K562 (cell line): Measurements from ENCODE around the gene RMND5B. TPM values are rescaled to one million over a fixed set of nuclear protein-coding genes. Genes with fewer than 3 reads are reported as not detected.

Source experiments
- ATAC-seq: fragments of 200-7000 bp; cut with Tn5 transposase; 3 replicates; pipeline ENCODE4 v1.9.1; 2020; ENCODE audit warnings: moderate library complexity
- BruUV-seq: library from RNA; stranded (reverse); fragments of 400-500 nt; replicated peaks from 2 replicates; lab custom pipeline; 2021; lab: Mats Ljungman, UMichigan
- CTCF ChIA-PET: fragments of 300-600 bp; formaldehyde crosslinking; extraction: SDS; loops from one replicate; lab custom pipeline; 2021; ENCODE audit warnings: low intra/inter-chr PET ratio; lab: Yijun Ruan, JAX
- POLR2A ChIA-PET: fragments of 300-600, 350-650 bp; sonication (Branson Sonifier 250); formaldehyde crosslinking; extraction: SDS; loops from one replicate; lab custom pipeline; 2021; ENCODE audit warnings: antibody characterized with exemption, inconsistent platforms; lab: Yijun Ruan, JAX
- DNase-seq, 4 experiments: peaks; one replicate each; pipeline versions ENCODE4 v3.0.0 to v3.0.0-alpha.2; 2011 to 2018; ENCODE audit warnings: low spot score in 3 of 4, mixed read lengths in 3 of 4; ENCODE audit errors: extremely low read depth in 1 of 4
- FAIRE-seq: peaks from 2 replicates; lab custom pipeline; 2011; peaks lifted over from hg19 to GRCh38; lab: Jason Lieb, UNC
- H2AFZ ChIP-seq: 2 replicates; pipeline ENCODE4 v1.6.0; 2011; ENCODE audit warnings: low read depth, low read length, control low read depth, inconsistent platforms
- H3K27ac ChIP-seq: fragments of 200-600 bp; 3 replicates; pipeline ENCODE4 v1.8.0; 2011; ENCODE audit warnings: low read depth, mild to moderate bottlenecking, control low read depth, inconsistent platforms, low read length, moderate library complexity, mixed read lengths; ENCODE audit errors: extremely low read depth
- H3K27me3 ChIP-seq, 2 experiments: fragments of 300-600 bp in 1 of 2; 2 replicates in 1 of 2; 3 replicates in 1 of 2; pipeline versions ENCODE4 v1.6.0 to v1.8.0; 2011; ENCODE audit warnings: inconsistent platforms in 2 of 2, low read length in 2 of 2, mild to moderate bottlenecking in 1 of 2, mixed read lengths in 1 of 2, moderate library complexity in 1 of 2; ENCODE audit not compliant: control insufficient read depth in 2 of 2, insufficient read depth in 2 of 2
- H3K36me3 ChIP-seq: fragments of 300-600 bp; 3 replicates; pipeline ENCODE4 v1.8.0; 2011; ENCODE audit warnings: mild to moderate bottlenecking, low read length, inconsistent platforms; ENCODE audit not compliant: control insufficient read depth, insufficient read depth
- H3K4me1 ChIP-seq, 2 experiments: fragments of 200-600 bp in 1 of 2; replicated peaks in 1 of 2; 2 replicates in 1 of 2; 3 replicates in 1 of 2; pipeline versions ENCODE4 v1.5.1 to v1.8.0; 2011; ENCODE audit warnings: inconsistent platforms in 2 of 2, low read length in 2 of 2, mild to moderate bottlenecking in 1 of 2, mixed read lengths in 1 of 2, moderate library complexity in 1 of 2; ENCODE audit not compliant: control insufficient read depth in 2 of 2, insufficient read depth in 2 of 2
- H3K4me2 ChIP-seq: 2 replicates; pipeline ENCODE4 v1.6.1; 2011; ENCODE audit warnings: low read length, control low read depth, inconsistent platforms, mixed read lengths; ENCODE audit not compliant: insufficient read depth
- H3K4me3 ChIP-seq: fragments of 200-600 bp; sonication (generic), shearing (Covaris generic); 2 replicates; pipeline ENCODE4 v1.5.1; 2016; ENCODE audit warnings: control low read depth, inconsistent platforms
- H3K79me2 ChIP-seq: fragments of 200-600 bp; 3 replicates; pipeline ENCODE4 v1.8.0; 2011; ENCODE audit warnings: low read length, inconsistent platforms; ENCODE audit not compliant: control insufficient read depth, insufficient read depth
- H3K9ac ChIP-seq, 2 experiments: 2 replicates each; pipeline versions ENCODE4 v1.6.0 to v1.6.1; 2011; ENCODE audit warnings: low read depth in 2 of 2, low read length in 2 of 2, control low read depth in 1 of 2, inconsistent platforms in 1 of 2, mild to moderate bottlenecking in 1 of 2, mixed read lengths in 1 of 2; ENCODE audit not compliant: insufficient read depth in 1 of 2
- H3K9me1 ChIP-seq: one replicate; pipeline ENCODE4 v1.6.0; 2011; ENCODE audit warnings: inconsistent platforms, mild to moderate bottlenecking, low read length, moderate library complexity; ENCODE audit not compliant: control insufficient read depth, insufficient read depth
- H3K9me3 ChIP-seq: replicated peaks from 2 replicates; pipeline ENCODE4 v1.5.1; 2011; ENCODE audit warnings: low read depth, low read length, inconsistent platforms; ENCODE audit not compliant: control insufficient read depth, insufficient read depth
- H4K20me1 ChIP-seq: replicated peaks from 2 replicates; pipeline ENCODE4 v1.6.1; 2011; ENCODE audit warnings: low read length, inconsistent platforms, mixed read lengths; ENCODE audit not compliant: control insufficient read depth, insufficient read depth
- CBX1 ChIP-seq: sonication (generic); IDR thresholded peaks from 2 replicates; pipeline ENCODE4 v1.6.1; 2016; ENCODE audit warnings: antibody characterized with exemption, low read depth, mild to moderate bottlenecking
- EP300 ChIP-seq: IDR thresholded peaks from 2 replicates; pipeline ENCODE4 v1.6.1; 2012; ENCODE audit warnings: low read length, improper control_type of control experiment
- FOXJ2 ChIP-seq: fragments of 200-800 bp; sonication (Bioruptor generic); IDR thresholded peaks from 2 replicates; pipeline ENCODE4 v1.6.1; 2016; ENCODE audit warnings: missing genetic modification characterization, missing compliant biosample characterization
- KLF13 ChIP-seq: fragments of 450-650 bp; IDR thresholded peaks from 2 replicates; pipeline ENCODE4 v1.6.1; 2016; ENCODE audit warnings: missing genetic modification characterization, low read depth, mild to moderate bottlenecking, missing compliant biosample characterization, moderate library complexity, borderline replicate concordance
- NEUROD1 ChIP-seq: fragments of 150-350 bp; IDR thresholded peaks from 2 replicates; pipeline ENCODE4 v1.6.1; 2014; ENCODE audit warnings: borderline replicate concordance, low read length, low read depth; ENCODE audit not compliant: partially characterized antibody
- NRF1 ChIP-seq, 2 experiments: fragments of 450-650 bp; IDR thresholded peaks in 1 of 2; conservative IDR thresholded peaks in 1 of 2; 2 replicates each; pipeline ENCODE4 v1.6.1; 2014; ENCODE audit warnings: mild to moderate bottlenecking in 2 of 2
- RBM17 ChIP-seq: fragments of 200-400 bp; formaldehyde crosslinking; IDR thresholded peaks from 2 replicates; pipeline ENCODE4 v1.6.1; 2017; ENCODE audit warnings: low read depth, mild to moderate bottlenecking, low read length, borderline replicate concordance
- RHOXF2B ChIP-seq: fragments of 250-450 bp; sonication (Bioruptor Pico); conservative IDR thresholded peaks from 2 replicates; pipeline ENCODE4 v1.5.1; 2021
- SP2 ChIP-seq: IDR thresholded peaks from 2 replicates; pipeline ENCODE4 v1.6.1; 2011; ENCODE audit warnings: mild to moderate bottlenecking, low read depth, low read length, moderate library complexity; ENCODE audit not compliant: poor library complexity, severe bottlenecking; ENCODE audit errors: extremely low read depth
- WGBS: fragments of 100-300 bp; shearing (Covaris generic); methylation state at CpG from one replicate; pipeline ENCODE4 v1.1.6; 2016; ENCODE audit warnings: low coverage, mixed read lengths; ENCODE audit not compliant: insufficient coverage; ENCODE audit errors: missing lambda C conversion rate; 5-methylcytosine and 5-hydroxymethylcytosine counted together
- in situ Hi-C: fragments of 300-500 bp; cut with MboI; formaldehyde crosslinking; loops from 4 replicates; pipeline ENCODE4 v1.15.0; 2018; ENCODE audit warnings: inconsistent platforms, mixed read lengths
- intact Hi-C: fragments of 100-400 bp; cut with micrococcal nuclease; formaldehyde crosslinking; loops from 2 replicates; pipeline ENCODE4 v1.14.2; 2022
- polyA plus RNA-seq, 8 experiments: library from polyadenylated mRNA; depleted of rRNA in 4 of 8; stranded (reverse) in 5 of 8; unstranded in 3 of 8; fragments of >200 nt; fragmentation: Nextera tagmentation in 2 of 8; fragmentation: Illumina TruSeq in 1 of 8; extraction: Ambion mirVana in 2 of 8; extraction: Trizol in 1 of 8; gene quantifications; 2 replicates each; pipeline versions ENCODE4 v1.2.1 to v1.2.3, GENCODE V29; 2011 to 2014; ENCODE audit warnings: inconsistent platforms in 1 of 8, missing spikeins in 1 of 8
- total RNA-seq, 7 experiments: library from RNA; depleted of rRNA in 6 of 7; stranded (reverse); fragments of >200 nt in 6 of 7; fragmentation: Illumina TruSeq in 2 of 7; extraction: Trizol in 2 of 7; gene quantifications; 2 replicates each; pipeline versions ENCODE4 v1.2.1 to v1.2.3, GENCODE V29; 2011 to 2021; ENCODE audit warnings: low replicate concordance in 1 of 7
- TF ChIP-seq, protein P1 (sequence below): fragments of 200-600 bp; sonication (generic); IDR thresholded peaks from one replicate; pipeline ENCODE4 v1.6.1; 2012; ENCODE audit warnings: mild to moderate bottlenecking, low read depth, low read length, inconsistent platforms

The RMND5B gene
- total and polyA plus RNA-seq, 9 of the 15 experiments (the other 6 are each of a cell fraction or from before 2014, with no cell fraction given): 2.6 to 57.0 (median 28.3) TPM

GRCh38 chr5:178113141-178113787, 17.6 kb upstream of the RMND5B start, which contains the start of gene N4BP3:
Gene N4BP3 (plus strand): TSS chr5:178113532. CDS start chr5:178119584, 6,052 bp downstream.
- H3K9me3 ChIP-seq: no peaks in the 10 kb centered on the region
- DNase-seq: peak; percentile 90 to 98 (median 97)
- peak within 1 kb of the TSS; percentile 85 for H2AFZ ChIP-seq
- peaks cover 9% of the 10 kb centered on the region; the same call in 1 of the 2 replicates for H4K20me1 ChIP-seq
- H3K27me3 ChIP-seq: no peaks in the 10 kb centered on the region
- in situ Hi-C loops: no loop called here
- peak within 1 kb of the TSS; percentile 70 to 96 for H3K9ac ChIP-seq
- H3K9me1 ChIP-seq: peaks cover 3% of the 10 kb centered on the region
- H3K4me1 ChIP-seq: peaks cover 31 to 47% of the 10 kb centered on the region in 2 experiments; a peak in 4 of 5 replicates
- ATAC-seq: peak; percentile 92
- peak within 1 kb of the TSS; percentile 66 for H3K4me3 ChIP-seq
- H3K79me2 ChIP-seq: peaks cover 44% of the 10 kb centered on the region
- ChIA-PET POLR2A (interaction anchor here (1.0 to 1.8 kb wide), 3 partner anchors 11 to 16 kb away, joined by 3 to 5 read pairs (median 4); no protein-coding TSS in a partner anchor), CTCF (interaction anchor here (0.7 kb wide), 1 partner anchor 107 kb away, joined by 3 read pairs; no protein-coding TSS in a partner anchor)
- WGBS: 3% methylated on average over 27 of the region's 96 CpGs
- peak; percentile 67 for FAIRE-seq
- H3K4me2 ChIP-seq: peak within 1 kb of the TSS; percentile 86
- H3K36me3 ChIP-seq: no peaks in the 10 kb centered on the region
- peak within 1 kb of the TSS; percentile 60 for H3K27ac ChIP-seq
- no TSS peak for BruUV-seq
- intact Hi-C loops: loop anchor here (1.0 to 5.0 kb wide), 3 partner anchors 14 to 39 kb away; partner anchors contain the start of genes NHP2 and RMND5B
- TF ChIP-seq RBM17: no peak
- no peak for TF ChIP-seq FOXJ2 (tag)
- 0 out of 2 replicates have a peak, but pooled peaks have one; percentile 43 for TF ChIP-seq EP300
- TF ChIP-seq, protein P1, sequence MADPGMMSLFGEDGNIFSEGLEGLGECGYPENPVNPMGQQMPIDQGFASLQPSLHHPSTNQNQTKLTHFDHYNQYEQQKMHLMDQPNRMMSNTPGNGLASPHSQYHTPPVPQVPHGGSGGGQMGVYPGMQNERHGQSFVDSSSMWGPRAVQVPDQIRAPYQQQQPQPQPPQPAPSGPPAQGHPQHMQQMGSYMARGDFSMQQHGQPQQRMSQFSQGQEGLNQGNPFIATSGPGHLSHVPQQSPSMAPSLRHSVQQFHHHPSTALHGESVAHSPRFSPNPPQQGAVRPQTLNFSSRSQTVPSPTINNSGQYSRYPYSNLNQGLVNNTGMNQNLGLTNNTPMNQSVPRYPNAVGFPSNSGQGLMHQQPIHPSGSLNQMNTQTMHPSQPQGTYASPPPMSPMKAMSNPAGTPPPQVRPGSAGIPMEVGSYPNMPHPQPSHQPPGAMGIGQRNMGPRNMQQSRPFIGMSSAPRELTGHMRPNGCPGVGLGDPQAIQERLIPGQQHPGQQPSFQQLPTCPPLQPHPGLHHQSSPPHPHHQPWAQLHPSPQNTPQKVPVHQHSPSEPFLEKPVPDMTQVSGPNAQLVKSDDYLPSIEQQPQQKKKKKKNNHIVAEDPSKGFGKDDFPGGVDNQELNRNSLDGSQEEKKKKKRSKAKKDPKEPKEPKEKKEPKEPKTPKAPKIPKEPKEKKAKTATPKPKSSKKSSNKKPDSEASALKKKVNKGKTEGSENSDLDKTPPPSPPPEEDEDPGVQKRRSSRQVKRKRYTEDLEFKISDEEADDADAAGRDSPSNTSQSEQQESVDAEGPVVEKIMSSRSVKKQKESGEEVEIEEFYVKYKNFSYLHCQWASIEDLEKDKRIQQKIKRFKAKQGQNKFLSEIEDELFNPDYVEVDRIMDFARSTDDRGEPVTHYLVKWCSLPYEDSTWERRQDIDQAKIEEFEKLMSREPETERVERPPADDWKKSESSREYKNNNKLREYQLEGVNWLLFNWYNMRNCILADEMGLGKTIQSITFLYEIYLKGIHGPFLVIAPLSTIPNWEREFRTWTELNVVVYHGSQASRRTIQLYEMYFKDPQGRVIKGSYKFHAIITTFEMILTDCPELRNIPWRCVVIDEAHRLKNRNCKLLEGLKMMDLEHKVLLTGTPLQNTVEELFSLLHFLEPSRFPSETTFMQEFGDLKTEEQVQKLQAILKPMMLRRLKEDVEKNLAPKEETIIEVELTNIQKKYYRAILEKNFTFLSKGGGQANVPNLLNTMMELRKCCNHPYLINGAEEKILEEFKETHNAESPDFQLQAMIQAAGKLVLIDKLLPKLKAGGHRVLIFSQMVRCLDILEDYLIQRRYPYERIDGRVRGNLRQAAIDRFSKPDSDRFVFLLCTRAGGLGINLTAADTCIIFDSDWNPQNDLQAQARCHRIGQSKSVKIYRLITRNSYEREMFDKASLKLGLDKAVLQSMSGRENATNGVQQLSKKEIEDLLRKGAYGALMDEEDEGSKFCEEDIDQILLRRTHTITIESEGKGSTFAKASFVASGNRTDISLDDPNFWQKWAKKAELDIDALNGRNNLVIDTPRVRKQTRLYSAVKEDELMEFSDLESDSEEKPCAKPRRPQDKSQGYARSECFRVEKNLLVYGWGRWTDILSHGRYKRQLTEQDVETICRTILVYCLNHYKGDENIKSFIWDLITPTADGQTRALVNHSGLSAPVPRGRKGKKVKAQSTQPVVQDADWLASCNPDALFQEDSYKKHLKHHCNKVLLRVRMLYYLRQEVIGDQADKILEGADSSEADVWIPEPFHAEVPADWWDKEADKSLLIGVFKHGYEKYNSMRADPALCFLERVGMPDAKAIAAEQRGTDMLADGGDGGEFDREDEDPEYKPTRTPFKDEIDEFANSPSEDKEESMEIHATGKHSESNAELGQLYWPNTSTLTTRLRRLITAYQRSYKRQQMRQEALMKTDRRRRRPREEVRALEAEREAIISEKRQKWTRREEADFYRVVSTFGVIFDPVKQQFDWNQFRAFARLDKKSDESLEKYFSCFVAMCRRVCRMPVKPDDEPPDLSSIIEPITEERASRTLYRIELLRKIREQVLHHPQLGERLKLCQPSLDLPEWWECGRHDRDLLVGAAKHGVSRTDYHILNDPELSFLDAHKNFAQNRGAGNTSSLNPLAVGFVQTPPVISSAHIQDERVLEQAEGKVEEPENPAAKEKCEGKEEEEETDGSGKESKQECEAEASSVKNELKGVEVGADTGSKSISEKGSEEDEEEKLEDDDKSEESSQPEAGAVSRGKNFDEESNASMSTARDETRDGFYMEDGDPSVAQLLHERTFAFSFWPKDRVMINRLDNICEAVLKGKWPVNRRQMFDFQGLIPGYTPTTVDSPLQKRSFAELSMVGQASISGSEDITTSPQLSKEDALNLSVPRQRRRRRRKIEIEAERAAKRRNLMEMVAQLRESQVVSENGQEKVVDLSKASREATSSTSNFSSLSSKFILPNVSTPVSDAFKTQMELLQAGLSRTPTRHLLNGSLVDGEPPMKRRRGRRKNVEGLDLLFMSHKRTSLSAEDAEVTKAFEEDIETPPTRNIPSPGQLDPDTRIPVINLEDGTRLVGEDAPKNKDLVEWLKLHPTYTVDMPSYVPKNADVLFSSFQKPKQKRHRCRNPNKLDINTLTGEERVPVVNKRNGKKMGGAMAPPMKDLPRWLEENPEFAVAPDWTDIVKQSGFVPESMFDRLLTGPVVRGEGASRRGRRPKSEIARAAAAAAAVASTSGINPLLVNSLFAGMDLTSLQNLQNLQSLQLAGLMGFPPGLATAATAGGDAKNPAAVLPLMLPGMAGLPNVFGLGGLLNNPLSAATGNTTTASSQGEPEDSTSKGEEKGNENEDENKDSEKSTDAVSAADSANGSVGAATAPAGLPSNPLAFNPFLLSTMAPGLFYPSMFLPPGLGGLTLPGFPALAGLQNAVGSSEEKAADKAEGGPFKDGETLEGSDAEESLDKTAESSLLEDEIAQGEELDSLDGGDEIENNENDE: no peak
- peak; percentile 71; the same call in 1 of the 2 replicates for TF ChIP-seq CBX1
- peak; percentile 99 for TF ChIP-seq NEUROD1
- TF ChIP-seq SP2: no peak
- peak; percentile 56 to 65; a peak in 3 of 4 replicates for TF ChIP-seq NRF1 (conservative IDR thresholded peaks at IDR 0.05 in 1 of 2, IDR thresholded peaks at IDR 0.05 in 1 of 2)
- 0 out of 2 replicates have a peak, but pooled peaks have one; percentile 10 for TF ChIP-seq KLF13 (tag)
- TF ChIP-seq RHOXF2B: no peak
